OCI-LY3 (cell line): ENCODE results near the gene NR5A1.

ENCODE experiments used
- H2AFZ ChIP-seq: fragments of 200-600, 300-600 bp; shearing (Covaris generic); 2 replicates; pipeline ENCODE4 v1.6.0; 2014; ENCODE audit warnings: antibody characterized with exemption, low read depth, low read length
- H3K27ac ChIP-seq: fragments of 200-600, 300-600 bp; sonication (generic); 2 replicates; pipeline ENCODE4 v1.5.1; 2014; ENCODE audit warnings: mild to moderate bottlenecking, low read length, moderate library complexity, mixed read lengths
- H3K27me3 ChIP-seq: fragments of 200-600, 300-600 bp; sonication (generic); 2 replicates; pipeline ENCODE4 v1.6.1; 2014; ENCODE audit warnings: low read depth, low read length, mixed read lengths
- H3K36me3 ChIP-seq: fragments of 200-600, 300-600 bp; sonication (generic); replicated peaks from 2 replicates; pipeline ENCODE3; 2014; ENCODE audit warnings: low read depth, low read length, mixed read lengths
- H3K4me1 ChIP-seq: fragments of 300-600, 200-600 bp; sonication (generic); 2 replicates; pipeline ENCODE4 v1.6.1; 2014; ENCODE audit warnings: low read length, mixed read lengths
- H3K4me2 ChIP-seq: fragments of 200-600, 300-600 bp; sonication (generic); 2 replicates; pipeline ENCODE4 v1.6.1; 2014; ENCODE audit warnings: low read length, mixed read lengths
- H3K4me3 ChIP-seq: fragments of 300-600, 200-600 bp; sonication (generic); 2 replicates; pipeline ENCODE4 v1.5.1; 2014; ENCODE audit warnings: antibody characterized with exemption, mild to moderate bottlenecking, low read length, moderate library complexity
- H3K79me2 ChIP-seq: fragments of 300-600, 200-600 bp; shearing (Covaris generic); 2 replicates; pipeline ENCODE4 v1.6.1; 2014; ENCODE audit warnings: mild to moderate bottlenecking, low read length, mixed read lengths
- H3K9ac ChIP-seq: fragments of 300-600, 200-600 bp; shearing (Covaris generic); 2 replicates; pipeline ENCODE4 v1.6.0; 2014; ENCODE audit warnings: mild to moderate bottlenecking, low read length, moderate library complexity
- H3K9me3 ChIP-seq: fragments of 200-600, 300-600 bp; shearing (Covaris generic); 2 replicates; pipeline ENCODE4 v1.6.1; 2014; ENCODE audit warnings: low read length, mixed read lengths; ENCODE audit not compliant: insufficient read depth
- H4K20me1 ChIP-seq: fragments of 200-600, 300-600 bp; sonication (generic); 2 replicates; pipeline ENCODE4 v1.6.1; 2016; ENCODE audit warnings: low read length, mixed read lengths; ENCODE audit not compliant: insufficient read depth
- CTCF ChIP-seq: fragments of 200-600, 300-600 bp; sonication (generic); IDR thresholded peaks from 2 replicates; pipeline ENCODE4 v1.5.1; 2014; ENCODE audit warnings: antibody characterized with exemption, low read length, low read depth
- EZH2phosphoT487 ChIP-seq: fragments of 200-600 bp; shearing (Covaris generic); IDR thresholded peaks from 2 replicates; pipeline ENCODE4 v1.6.1; 2018; ENCODE audit warnings: antibody characterized with exemption, mixed run types, low read depth

The NR5A1 gene

GRCh38 chr9:124500796-124501611 lies 6.2 kb downstream of the NR5A1 start:
- Histone ChIP-seq H3K9ac (no peak overlapping the region), H3K4me1 (peaks cover 6% of the 10 kb centered on the region; the same call in 1 of the 2 replicates), H3K9me3 (no peaks in the 10 kb centered on the region), H3K27ac (no peak overlapping the region), H3K4me2 (no peak overlapping the region; the same call in 1 of the 2 replicates), H2AFZ (no peak overlapping the region), H3K4me3 (no peak overlapping the region), H3K27me3 (no peaks in the 10 kb centered on the region), H3K79me2 (no peaks in the 10 kb centered on the region), H3K36me3 (no peaks in the 10 kb centered on the region), H4K20me1 (no peaks in the 10 kb centered on the region)
- TF ChIP-seq EZH2phosphoT487, result no peak
- no peak for TF ChIP-seq CTCF

- no peaks in the 10 kb centered on the region for H3K36me3 ChIP-seq
- H3K27ac ChIP-seq, result no peak overlapping the region
- no peaks in the 10 kb centered on the region for H3K27me3 ChIP-seq
- no peak overlapping the region for H3K4me2 ChIP-seq
- no peaks in the 10 kb centered on the region for H3K9me3 ChIP-seq
- H3K4me1 ChIP-seq, result peaks cover 6% of the 10 kb centered on the region; the same call in 1 of the 2 replicates
- H3K79me2 ChIP-seq, result no peaks in the 10 kb centered on the region
- TF ChIP-seq EZH2phosphoT487 (no peak), CTCF (no peak)
- no peak overlapping the region for H3K9ac ChIP-seq
- no peak overlapping the region for H2AFZ ChIP-seq
- no peaks in the 10 kb centered on the region for H4K20me1 ChIP-seq
- no peak overlapping the region for H3K4me3 ChIP-seq
Measured at GRCh38 chr9:124500028-124500795, 7.0 kb downstream of the NR5A1 start.

GRCh38 chr9:124499216-124499615 lies 8.0 kb downstream of the NR5A1 start:
- no peak overlapping the region for H2AFZ ChIP-seq
- no peak overlapping the region for H3K4me2 ChIP-seq
- no peak for TF ChIP-seq EZH2phosphoT487
- no peak for TF ChIP-seq CTCF
- H3K27ac ChIP-seq, result no peak overlapping the region
- H3K36me3 ChIP-seq, result no peaks in the 10 kb centered on the region
- H4K20me1 ChIP-seq, result no peaks in the 10 kb centered on the region
- H3K4me3 ChIP-seq, result no peak overlapping the region
- H3K9me3 ChIP-seq, result no peaks in the 10 kb centered on the region
- H3K4me1 ChIP-seq, result peaks cover 6% of the 10 kb centered on the region; the same call in 1 of the 2 replicates
- H3K9ac ChIP-seq, result no peak overlapping the region
- no peaks in the 10 kb centered on the region for H3K27me3 ChIP-seq
- H3K79me2 ChIP-seq, result no peaks in the 10 kb centered on the region

- Histone ChIP-seq H4K20me1 (no peaks in the 10 kb centered on the region), H3K27me3 (no peaks in the 10 kb centered on the region), H3K9ac (no peak overlapping the region), H3K27ac (no peak overlapping the region), H3K4me2 (no peak overlapping the region), H3K4me1 (peaks cover 6% of the 10 kb centered on the region; the same call in 1 of the 2 replicates), H3K4me3 (no peak overlapping the region), H2AFZ (no peak overlapping the region), H3K79me2 (no peaks in the 10 kb centered on the region), H3K36me3 (no peaks in the 10 kb centered on the region), H3K9me3 (no peaks in the 10 kb centered on the region)
- TF ChIP-seq CTCF (no peak), EZH2phosphoT487 (no peak)
Measured at GRCh38 chr9:124498499-124499146, 8.6 kb downstream of the NR5A1 start.
